ENCODE data around the gene ZNF524. TPM values are rescaled to one million over a fixed set of nuclear protein-coding genes. Genes with fewer than 3 reads are reported as not detected.

The ZNF524 gene
- total RNA-seq, 1 donor from 2014 or later = 7.9 TPM

DNA sequence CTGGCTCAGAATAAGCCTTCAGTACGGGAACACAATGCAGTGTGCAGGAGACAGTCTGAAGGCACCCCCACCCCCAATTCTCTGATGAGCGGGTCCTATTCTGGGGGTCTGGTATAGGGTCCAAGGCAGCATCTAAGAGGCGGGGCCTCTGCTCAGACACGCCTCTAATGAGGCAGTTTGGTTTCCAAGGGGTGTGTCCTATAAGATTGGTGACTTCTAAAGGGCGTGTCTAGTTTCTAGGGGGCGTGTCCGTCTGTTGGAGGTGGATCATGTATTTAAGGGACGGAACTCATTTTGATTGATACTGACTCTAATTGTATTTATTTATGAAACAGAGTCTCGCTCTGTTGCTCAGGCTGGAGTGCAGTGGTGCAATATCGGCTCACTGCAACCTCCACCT lies 9.5 kb upstream of the ZNF524 start:
- no peak overlapping the region for H3K4me3 Mint-ChIP-seq (ENCODE audit: low read depth)
- H3K27ac Mint-ChIP-seq = no peak overlapping the region
- H3K9me3 Mint-ChIP-seq (ENCODE audit: low read depth) = no peaks in the 10 kb centered on the region
- DNase-seq (ENCODE audit: low spot score, unreplicated experiment) = no peak
- peaks cover 9% of the 10 kb centered on the region for H3K4me1 Mint-ChIP-seq (ENCODE audit: low read depth)
- H3K27me3 Mint-ChIP-seq = no peaks in the 10 kb centered on the region
- H3K36me3 Mint-ChIP-seq (ENCODE audit: insufficient read depth) = peaks cover 18% of the 10 kb centered on the region
- TF ChIP-seq, protein P1, sequence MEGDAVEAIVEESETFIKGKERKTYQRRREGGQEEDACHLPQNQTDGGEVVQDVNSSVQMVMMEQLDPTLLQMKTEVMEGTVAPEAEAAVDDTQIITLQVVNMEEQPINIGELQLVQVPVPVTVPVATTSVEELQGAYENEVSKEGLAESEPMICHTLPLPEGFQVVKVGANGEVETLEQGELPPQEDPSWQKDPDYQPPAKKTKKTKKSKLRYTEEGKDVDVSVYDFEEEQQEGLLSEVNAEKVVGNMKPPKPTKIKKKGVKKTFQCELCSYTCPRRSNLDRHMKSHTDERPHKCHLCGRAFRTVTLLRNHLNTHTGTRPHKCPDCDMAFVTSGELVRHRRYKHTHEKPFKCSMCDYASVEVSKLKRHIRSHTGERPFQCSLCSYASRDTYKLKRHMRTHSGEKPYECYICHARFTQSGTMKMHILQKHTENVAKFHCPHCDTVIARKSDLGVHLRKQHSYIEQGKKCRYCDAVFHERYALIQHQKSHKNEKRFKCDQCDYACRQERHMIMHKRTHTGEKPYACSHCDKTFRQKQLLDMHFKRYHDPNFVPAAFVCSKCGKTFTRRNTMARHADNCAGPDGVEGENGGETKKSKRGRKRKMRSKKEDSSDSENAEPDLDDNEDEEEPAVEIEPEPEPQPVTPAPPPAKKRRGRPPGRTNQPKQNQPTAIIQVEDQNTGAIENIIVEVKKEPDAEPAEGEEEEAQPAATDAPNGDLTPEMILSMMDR (IDR thresholded peaks at IDR 0.05; ENCODE audit: unreplicated experiment) = no peak

DNA sequence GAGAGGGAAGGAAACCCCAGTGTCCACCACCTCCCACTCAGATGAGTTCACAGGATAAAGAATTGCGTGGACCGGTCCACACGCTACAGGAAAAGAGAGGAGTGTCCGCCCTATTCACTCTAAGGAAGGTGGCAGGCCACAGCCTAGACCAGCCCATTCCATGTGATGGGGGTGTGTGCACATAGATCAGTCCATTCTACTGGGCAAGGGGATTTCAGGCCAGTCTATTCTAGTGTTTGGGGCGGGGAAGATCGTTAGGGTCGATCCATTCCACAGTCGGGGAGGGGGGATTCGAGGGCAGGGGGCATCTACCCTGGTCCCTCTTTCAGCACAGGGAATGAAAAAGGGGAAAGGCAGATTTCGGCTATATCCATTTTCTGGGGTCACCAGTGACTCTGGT lies 8.5 kb upstream of the ZNF524 start:
- no peak for DNase-seq (ENCODE audit: low spot score, unreplicated experiment)
- no peak overlapping the region for H3K4me3 Mint-ChIP-seq (ENCODE audit: low read depth)
- no peak overlapping the region for H3K27ac Mint-ChIP-seq
- no peaks in the 10 kb centered on the region for H3K27me3 Mint-ChIP-seq
- peaks cover 26% of the 10 kb centered on the region for H3K36me3 Mint-ChIP-seq (ENCODE audit: insufficient read depth)
- H3K4me1 Mint-ChIP-seq (ENCODE audit: low read depth) = peaks cover 5% of the 10 kb centered on the region
- H3K9me3 Mint-ChIP-seq (ENCODE audit: low read depth) = no peaks in the 10 kb centered on the region
- TF ChIP-seq, protein P1 (IDR thresholded peaks at IDR 0.05; ENCODE audit: unreplicated experiment) = no peak

DNA sequence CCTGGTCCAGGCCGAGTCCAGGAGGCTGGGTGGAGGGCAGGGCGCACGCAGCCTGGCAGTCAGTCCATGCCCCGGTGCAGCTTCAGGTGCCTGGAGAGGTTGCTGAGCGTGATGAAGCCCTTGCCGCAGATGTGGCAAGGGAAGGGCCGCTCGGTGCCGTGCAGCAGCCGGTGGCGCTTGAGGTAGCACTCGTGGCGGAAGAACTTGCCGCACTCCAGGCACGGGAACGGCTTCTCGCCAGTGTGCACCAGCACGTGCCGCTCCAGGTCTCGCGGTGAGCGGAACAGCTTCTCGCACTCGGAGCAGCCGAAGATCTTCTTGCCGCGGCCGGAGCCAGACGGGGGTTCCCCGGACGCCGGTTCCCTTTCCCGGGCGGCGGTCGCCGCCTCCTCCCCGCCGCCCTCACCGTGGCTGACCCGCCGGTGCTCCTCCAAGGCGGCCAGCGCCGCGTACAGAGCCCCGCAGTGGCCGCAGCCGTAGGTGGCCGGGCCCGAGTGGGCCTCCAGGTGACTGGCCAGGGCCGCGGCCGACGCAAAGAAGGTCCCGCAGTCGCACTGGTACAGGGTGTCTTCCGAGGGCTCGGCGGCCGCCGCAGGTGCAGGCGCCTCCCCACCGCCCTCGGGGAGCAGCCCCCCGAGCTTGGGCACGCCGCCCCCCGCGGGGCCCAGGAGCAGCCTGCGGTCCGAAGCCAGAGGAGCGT lies 7.5 kb upstream of the ZNF524 start:
- no peaks in the 10 kb centered on the region for H3K9me3 Mint-ChIP-seq (ENCODE audit: low read depth)
- TF ChIP-seq, protein P1 (IDR thresholded peaks at IDR 0.05; ENCODE audit: unreplicated experiment) = no peak
- H3K4me1 Mint-ChIP-seq (ENCODE audit: low read depth) = peaks cover 3% of the 10 kb centered on the region
- no peak overlapping the region for H3K4me3 Mint-ChIP-seq (ENCODE audit: low read depth)
- H3K36me3 Mint-ChIP-seq (ENCODE audit: insufficient read depth) = peaks cover 31% of the 10 kb centered on the region
- no peak overlapping the region for H3K27ac Mint-ChIP-seq
- H3K27me3 Mint-ChIP-seq = no peaks in the 10 kb centered on the region
- DNase-seq (ENCODE audit: low spot score, unreplicated experiment) = no peak

DNA sequence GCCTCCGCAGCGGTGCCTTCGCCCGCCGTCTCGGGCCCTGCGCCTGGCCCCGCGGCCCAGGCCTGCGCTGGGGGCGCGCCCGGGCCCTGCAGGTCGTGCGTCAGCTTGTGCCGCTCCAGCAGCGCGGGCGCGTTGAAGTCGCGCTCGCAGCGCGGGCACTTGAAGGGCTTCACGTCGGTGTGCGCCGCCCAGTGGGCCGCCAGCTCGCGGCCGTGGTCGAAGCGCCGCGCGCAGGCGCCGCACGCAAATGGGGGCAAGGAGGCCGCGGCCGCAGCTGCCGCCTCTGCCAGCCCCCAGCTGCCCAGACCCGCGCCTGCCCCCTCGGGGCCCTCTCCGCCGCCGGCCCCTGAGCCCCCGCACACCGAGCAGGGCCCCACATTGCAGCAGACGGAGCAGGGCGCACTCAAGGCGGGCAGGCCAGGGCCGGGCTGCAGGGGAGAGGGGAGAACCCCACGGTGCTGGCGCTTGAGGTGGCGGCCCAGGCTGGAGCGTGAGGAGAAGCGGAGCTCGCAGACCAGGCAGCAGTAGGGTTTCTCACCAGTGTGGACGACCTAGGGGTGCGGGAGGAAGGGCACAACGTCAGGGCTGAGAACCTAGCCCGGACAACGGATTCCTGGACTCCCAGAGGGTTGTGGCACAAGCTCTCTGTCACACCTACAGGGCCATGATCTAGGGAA lies 6.9 kb upstream of the ZNF524 start:
- Mint-ChIP-seq H3K36me3 (ENCODE audit: insufficient read depth) (peaks cover 34% of the 10 kb centered on the region), H3K27me3 (no peaks in the 10 kb centered on the region), H3K9me3 (ENCODE audit: low read depth) (no peaks in the 10 kb centered on the region), H3K27ac (no peak overlapping the region), H3K4me1 (ENCODE audit: low read depth) (peaks cover 3% of the 10 kb centered on the region), H3K4me3 (ENCODE audit: low read depth) (no peak overlapping the region)
- TF ChIP-seq, protein P1 (IDR thresholded peaks at IDR 0.05; ENCODE audit: unreplicated experiment) = no peak
- DNase-seq (ENCODE audit: low spot score, unreplicated experiment) = no peak

DNA sequence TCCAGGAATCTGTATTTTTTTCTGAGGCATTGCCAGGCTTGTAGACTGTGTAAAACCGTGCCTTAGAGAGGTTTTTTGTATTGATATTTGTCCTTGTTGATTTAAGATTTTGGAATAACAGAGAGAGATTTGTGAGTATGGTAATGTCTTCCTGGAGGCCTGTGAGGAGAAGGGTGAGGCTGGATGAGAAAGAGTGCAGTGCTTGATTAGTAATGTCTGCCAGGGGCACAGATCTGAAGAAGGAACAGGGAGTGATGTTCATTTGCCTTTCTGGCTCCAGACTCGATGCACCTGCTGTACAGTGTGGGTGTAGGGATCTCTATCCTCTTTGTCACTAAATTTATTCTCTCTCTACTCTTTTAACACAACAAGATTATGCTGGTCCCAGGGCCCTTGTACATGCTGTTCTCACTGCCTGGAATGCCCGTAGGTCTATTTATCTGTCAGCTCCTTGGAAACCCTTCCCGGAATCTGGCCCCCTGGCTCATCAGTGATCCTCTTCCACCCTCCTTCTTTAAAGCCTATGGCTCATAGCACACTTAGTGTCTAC lies 5.0 kb upstream of the ZNF524 start:
- Mint-ChIP-seq H3K4me3 (ENCODE audit: low read depth) (no peak overlapping the region), H3K9me3 (ENCODE audit: low read depth) (peaks cover 2% of the 10 kb centered on the region), H3K27ac (no peak overlapping the region), H3K27me3 (no peaks in the 10 kb centered on the region), H3K36me3 (ENCODE audit: insufficient read depth) (peaks cover 37% of the 10 kb centered on the region), H3K4me1 (ENCODE audit: low read depth) (peaks cover 3% of the 10 kb centered on the region)
- DNase-seq (ENCODE audit: low spot score, unreplicated experiment) = no peak
- TF ChIP-seq, protein P1 (IDR thresholded peaks at IDR 0.05; ENCODE audit: unreplicated experiment) = no peak
